ENCODE measurements around the gene ACAN.
A peak's percentile ranks its signal among the peaks of the same experiment; 100 is the strongest.

Gene ACAN

GRCh38 chr15:88814393-88814792 is 11.2 kb downstream of the ACAN start:
- H3K4me3 ChIP-seq (ENCODE audit: low read depth, low read length), result no peak overlapping the region
- H3K9me3 ChIP-seq, result no peaks in the 10 kb centered on the region
- DNase-seq, result peak; percentile 39
- H3K4me1 ChIP-seq, result no peaks in the 10 kb centered on the region
- no peaks in the 10 kb centered on the region for H3K27me3 ChIP-seq
- H3K36me3 ChIP-seq, result no peaks in the 10 kb centered on the region
- TF ChIP-seq CTCF (IDR thresholded peaks at IDR 0.05; ENCODE audit: low read depth, low read length), result peak; percentile 16; the same call in 1 of the 2 replicates

- Histone ChIP-seq H3K27me3 (peaks cover 3% of the 10 kb centered on the region; the same call in 1 of the 2 replicates), H3K4me1 (no peaks in the 10 kb centered on the region), H3K9me3 (no peaks in the 10 kb centered on the region), H3K36me3 (no peaks in the 10 kb centered on the region), H3K4me3 (ENCODE audit: low read depth, low read length) (no peak overlapping the region)
- no peak for TF ChIP-seq CTCF (IDR thresholded peaks at IDR 0.05; ENCODE audit: low read depth, low read length)
- no peak for DNase-seq
Observed at GRCh38 chr15:88818920-88819319, 15.7 kb downstream of the ACAN start.

GRCh38 chr15:88821993-88822392 is 18.8 kb downstream of the ACAN start:
- H3K27me3 ChIP-seq, result peaks cover 8% of the 10 kb centered on the region; the same call in 1 of the 2 replicates
- no peak for DNase-seq

GRCh38 chr15:88828791-88829190 is 25.6 kb downstream of the ACAN start:
- Histone ChIP-seq H3K36me3 (no peaks in the 10 kb centered on the region), H3K4me3 (ENCODE audit: low read depth, low read length) (no peak overlapping the region), H3K4me1 (no peaks in the 10 kb centered on the region), H3K27me3 (peaks cover 4% of the 10 kb centered on the region; the same call in 1 of the 2 replicates), H3K9me3 (no peaks in the 10 kb centered on the region)
- no peak for TF ChIP-seq CTCF (IDR thresholded peaks at IDR 0.05; ENCODE audit: low read depth, low read length)
- DNase-seq, result no peak

More at GRCh38 chr15:88821993-88822392, 18.8 kb downstream of the ACAN start:
- no peaks in the 10 kb centered on the region for H3K4me1 ChIP-seq
- no peak overlapping the region for H3K4me3 ChIP-seq (ENCODE audit: low read depth, low read length)
- H3K36me3 ChIP-seq, result no peaks in the 10 kb centered on the region
- H3K9me3 ChIP-seq, result no peaks in the 10 kb centered on the region
- TF ChIP-seq CTCF (IDR thresholded peaks at IDR 0.05; ENCODE audit: low read depth, low read length), result no peak

GRCh38 chr15:88830016-88830415 is 26.8 kb downstream of the ACAN start:
- Histone ChIP-seq H3K4me1 (no peaks in the 10 kb centered on the region), H3K27me3 (peaks cover 4% of the 10 kb centered on the region; the same call in 1 of the 2 replicates), H3K4me3 (ENCODE audit: low read depth, low read length) (no peak overlapping the region), H3K9me3 (no peaks in the 10 kb centered on the region), H3K36me3 (no peaks in the 10 kb centered on the region)
- no peak for TF ChIP-seq CTCF (IDR thresholded peaks at IDR 0.05; ENCODE audit: low read depth, low read length)
- DNase-seq, result no peak

- no peaks in the 10 kb centered on the region; the same call in 1 of the 2 replicates for H3K27me3 ChIP-seq
- no peak overlapping the region for H3K4me3 ChIP-seq (ENCODE audit: low read depth, low read length)
Observed at GRCh38 chr15:88832820-88833730, 29.8 kb downstream of the ACAN start.

More at GRCh38 chr15:88832820-88833730, 29.8 kb downstream of the ACAN start:
- no peaks in the 10 kb centered on the region for H3K4me1 ChIP-seq
- no peaks in the 10 kb centered on the region for H3K36me3 ChIP-seq
- no peak for TF ChIP-seq CTCF (IDR thresholded peaks at IDR 0.05; ENCODE audit: low read depth, low read length)
- DNase-seq, result no peak
- H3K9me3 ChIP-seq, result no peaks in the 10 kb centered on the region
